HG02759 (cell line): ENCODE data around the gene GAPDH.
"Not testable (repeated sequence)": the region's sequence is repeated elsewhere in the genome, so short reads cannot be mapped to it uniquely, and the experiment has no call there.

Experiments
- ATAC-seq: cut with Tn5 transposase; IDR thresholded peaks from one replicate; pipeline ENCODE4 v1.9.1; 2021; ENCODE audit warnings: mild to moderate bottlenecking, moderate library complexity; ENCODE audit not compliant: unreplicated experiment

The GAPDH gene

DNA sequence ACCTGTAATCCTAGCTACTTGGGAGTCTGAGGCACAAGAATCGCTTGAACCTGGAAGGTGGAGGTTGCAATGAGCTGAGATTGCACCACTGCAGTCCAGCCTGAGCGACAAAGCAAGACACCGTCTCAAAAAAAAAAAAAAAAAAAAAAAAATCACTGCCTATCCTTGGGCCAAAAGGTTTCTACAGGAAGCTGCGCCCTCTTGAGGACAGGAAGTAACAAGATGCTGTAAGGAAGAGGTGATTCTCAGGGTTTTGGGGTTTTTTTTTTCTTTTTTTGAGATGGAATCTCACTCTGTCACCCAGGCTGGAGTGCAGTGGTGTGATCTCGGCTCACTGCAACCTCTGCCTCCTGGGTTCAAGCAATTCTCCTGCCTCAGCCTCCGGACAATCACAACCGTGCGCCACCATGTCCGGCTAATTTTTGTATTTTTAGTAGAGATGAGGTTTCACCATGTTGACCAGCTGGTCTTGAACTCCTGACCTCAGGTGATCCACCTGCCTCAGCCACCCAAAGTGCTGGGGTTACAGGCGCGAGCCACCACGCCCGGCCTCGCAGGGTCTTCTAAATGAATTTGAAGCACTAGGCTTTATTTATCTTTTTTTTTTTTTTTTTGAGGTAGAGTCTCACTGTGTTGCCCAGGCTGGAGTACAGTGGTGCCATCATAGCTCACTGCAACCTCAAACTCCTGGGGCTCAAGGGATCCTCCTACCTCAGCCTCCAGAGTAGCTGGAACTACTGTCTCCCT, 23.9 kb downstream of the GAPDH start:
- not testable (repeated sequence) for ATAC-seq

DNA sequence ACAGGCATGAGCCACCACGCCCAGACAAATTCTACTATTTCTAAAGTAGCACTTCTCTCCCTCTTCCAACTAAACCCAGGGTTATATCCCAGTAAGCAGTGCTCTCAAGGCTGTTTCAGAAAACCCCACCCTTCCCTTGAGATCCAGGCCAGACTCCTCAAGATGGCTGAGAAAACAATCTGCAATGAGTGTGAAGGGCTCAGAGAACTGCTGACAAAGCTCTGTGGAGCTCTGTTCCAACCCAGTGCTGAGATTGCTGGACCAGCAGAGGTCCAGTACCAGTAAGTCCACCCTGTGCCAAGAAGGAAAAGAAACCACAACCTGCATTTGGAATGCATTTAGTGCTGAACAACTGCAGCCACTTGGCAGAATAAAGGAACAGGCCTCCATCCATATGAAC, 25.2 kb downstream of the GAPDH start:
- no peak for ATAC-seq

DNA sequence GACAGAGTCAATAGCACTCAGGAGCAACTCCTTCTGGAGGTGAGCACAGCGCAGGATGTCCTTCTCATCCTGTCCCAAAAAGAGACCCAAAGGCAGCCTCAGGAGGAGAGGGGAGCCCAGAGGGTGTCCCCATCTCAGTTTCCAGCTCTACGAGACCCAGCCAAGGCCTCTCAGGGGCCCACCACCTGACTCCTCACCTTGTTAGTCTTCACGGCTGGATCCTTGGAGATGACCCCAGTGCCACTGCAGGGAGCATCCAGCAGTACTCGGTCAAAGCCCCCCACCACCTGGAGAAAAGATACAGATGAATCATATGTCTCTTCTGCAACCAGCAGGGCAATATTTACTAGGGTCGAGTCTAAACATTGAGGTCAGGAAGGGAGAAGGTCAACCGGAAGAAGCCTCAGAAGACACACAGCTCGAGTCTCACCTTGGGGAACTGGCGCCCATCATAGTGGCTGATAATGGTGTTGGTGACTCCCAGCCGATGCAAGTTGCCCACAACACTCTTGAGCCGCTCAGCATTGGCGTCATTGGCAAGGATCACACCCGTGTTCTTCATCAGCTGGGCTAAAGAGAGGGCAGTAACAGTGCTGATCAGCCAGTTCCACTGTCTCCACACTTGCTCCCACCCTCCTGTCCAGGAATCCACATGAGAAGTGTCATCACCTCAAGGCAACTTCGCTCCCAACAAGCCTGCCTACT, 26.3 kb downstream of the GAPDH start:
- no peak for ATAC-seq

DNA sequence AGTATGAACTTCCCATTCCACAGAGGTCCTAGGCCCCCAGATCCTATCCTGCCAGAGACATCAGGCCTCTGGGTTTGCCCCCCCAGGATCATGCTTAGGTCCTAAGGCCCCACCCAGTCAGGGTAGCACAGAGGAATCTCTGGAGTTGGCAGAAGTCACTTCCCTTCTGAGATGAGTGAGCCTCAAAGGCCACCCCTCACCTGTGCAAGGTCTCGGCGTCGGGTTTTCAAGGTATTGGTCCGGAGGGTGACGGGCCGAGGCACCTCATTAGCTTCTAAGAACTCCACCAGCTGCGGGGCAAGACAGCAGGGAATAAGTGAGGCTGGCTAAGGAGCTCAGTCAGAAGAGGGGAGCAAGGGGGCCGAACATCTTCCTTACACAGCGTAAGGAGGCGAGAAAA, 28.6 kb downstream of the GAPDH start:
- no peak for ATAC-seq

GRCh38 chr12:6563448-6564050, 29.2 kb downstream of the GAPDH start:
- no peak for ATAC-seq

GRCh38 chr12:6567112-6567670, 32.9 kb downstream of the GAPDH start:
- ATAC-seq: no peak

DNA sequence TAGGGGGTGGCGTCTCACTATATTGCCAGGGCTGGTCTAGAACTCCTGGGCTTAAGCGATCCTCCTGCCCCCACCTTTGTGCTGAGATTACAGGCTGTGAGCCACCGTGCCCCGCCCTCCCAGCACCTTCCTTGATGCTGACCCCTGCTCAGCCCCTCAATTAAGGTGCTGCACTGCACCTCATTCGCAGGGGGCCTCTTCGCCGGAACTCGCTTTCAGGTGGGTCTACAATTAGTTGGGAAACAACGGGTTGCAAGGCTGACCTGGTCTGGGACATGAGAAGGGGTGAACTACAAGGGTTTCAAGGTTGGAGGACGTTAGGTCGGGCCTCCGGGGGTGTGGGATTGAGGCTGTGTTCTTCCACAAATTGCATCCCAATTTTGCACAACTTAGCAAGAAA, 35.0 kb downstream of the GAPDH start:
- no peak for ATAC-seq

DNA sequence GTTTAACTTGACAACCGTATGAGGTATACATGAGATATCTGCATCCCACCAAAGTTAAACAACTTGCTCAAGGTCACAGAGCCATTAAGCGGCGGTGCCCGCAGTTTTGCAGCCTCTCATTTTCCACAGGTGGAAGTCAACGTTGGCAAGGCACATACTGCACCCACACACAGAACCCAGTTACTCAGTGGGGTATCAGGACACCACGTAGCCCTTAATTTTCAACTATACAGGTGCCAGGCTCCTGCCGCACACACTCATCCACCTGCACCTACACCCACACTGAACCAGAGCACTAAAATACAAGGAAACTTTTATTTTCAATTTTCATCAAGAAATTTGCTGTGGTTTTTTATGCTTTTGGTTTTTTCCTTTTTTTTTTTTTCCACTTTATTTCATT, 35.5 kb downstream of the GAPDH start:
- no peak for ATAC-seq

- ATAC-seq: no peak
Observed at GRCh38 chr12:6570264-6570887, 36.1 kb downstream of the GAPDH start.

DNA sequence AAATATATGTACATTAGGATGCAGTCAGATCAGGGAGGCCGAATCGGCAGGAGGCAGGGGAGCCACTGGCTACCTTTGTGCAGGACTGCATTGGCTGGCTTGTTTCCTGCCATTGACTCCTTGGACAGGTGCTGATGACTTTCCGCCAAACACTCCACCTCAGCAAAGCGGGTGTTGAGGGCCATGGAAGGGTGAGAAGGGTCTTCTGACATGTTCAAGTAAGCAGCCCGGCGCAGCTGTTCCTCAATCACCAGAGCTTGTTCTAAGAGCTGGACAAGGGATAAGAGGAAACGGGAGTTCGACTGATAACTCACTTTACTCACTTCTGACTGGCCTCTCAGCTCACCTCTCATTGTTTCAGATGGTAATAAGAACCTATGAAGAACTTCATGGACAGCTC, 38.7 kb downstream of the GAPDH start:
- ATAC-seq: no peak

- no peak for ATAC-seq
Observed at GRCh38 chr12:6574576-6575295, 40.4 kb downstream of the GAPDH start.

DNA sequence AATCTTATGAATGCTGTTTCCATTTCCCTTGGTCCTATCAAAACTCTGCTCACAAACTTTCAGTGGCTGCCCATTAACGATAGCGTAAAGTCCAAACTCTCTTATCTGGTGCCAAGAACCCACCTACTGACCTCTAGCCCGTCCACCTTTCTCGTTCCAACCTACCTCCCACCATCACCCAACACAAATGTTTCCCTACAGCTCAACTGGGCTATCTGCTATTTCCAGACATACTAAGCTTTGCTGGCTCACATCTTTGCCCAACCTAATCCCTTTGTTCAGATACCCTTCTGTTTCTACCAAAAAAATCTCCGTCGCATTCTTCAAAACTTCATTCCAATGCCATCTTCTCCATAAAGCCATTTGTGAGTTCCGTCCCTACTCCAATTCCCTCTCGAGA, 41.3 kb downstream of the GAPDH start:
- no peak for ATAC-seq

- no peak for ATAC-seq
Observed at GRCh38 chr12:6582196-6582595, 47.9 kb downstream of the GAPDH start.

- ATAC-seq: no peak
Observed at GRCh38 chr12:6582959-6583358, 48.6 kb downstream of the GAPDH start.

- ATAC-seq: no peak
Observed at GRCh38 chr12:6584293-6584692, 50.0 kb downstream of the GAPDH start.

- not testable (repeated sequence) for ATAC-seq
Observed at GRCh38 chr12:6586569-6586968, 52.3 kb downstream of the GAPDH start.
